ENCODE measurements around the gene ZNF598. TPM values are rescaled to one million over a fixed set of nuclear protein-coding genes. Genes with fewer than 3 reads are reported as not detected.
A peak's percentile ranks its signal among the peaks of the same experiment; 100 is the strongest.
"Not testable (repeated sequence)": the region's sequence is repeated elsewhere in the genome, so short reads cannot be mapped to it uniquely, and the experiment has no call there.

Gene ZNF598
- total and polyA plus RNA-seq, 12 donors = 9.5 to 25.3 (median 14.2) TPM

DNA sequence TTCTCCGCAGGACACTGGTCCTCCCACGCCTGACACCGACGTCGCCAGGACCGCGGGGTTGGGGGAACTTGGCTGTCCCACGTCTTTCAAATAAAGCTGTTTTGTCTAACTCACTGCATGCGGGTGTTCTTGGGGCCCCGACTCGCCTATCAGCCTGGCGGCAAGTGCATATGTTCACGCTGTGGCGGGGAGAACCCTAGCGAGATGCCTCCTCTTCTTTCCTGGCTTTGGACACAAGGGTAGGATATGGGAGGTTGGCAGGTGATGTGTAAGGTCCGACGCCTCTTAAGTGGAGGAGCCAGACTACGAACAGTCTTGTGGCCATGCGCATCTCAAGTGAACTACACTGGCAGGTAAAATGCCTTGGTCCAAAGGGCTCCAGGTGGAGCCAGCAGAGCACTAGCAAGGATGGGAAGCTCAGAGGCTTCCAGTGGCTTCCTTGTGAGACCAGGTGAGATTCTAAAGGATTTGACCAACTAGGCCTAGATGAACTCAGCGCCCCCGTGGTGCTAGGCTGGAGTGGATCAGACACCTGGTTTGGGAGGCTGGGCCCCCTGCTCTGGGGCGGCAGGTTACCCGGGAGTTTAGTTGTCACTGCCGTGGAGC, 44.1 kb downstream of the ZNF598 start:
- Histone ChIP-seq H3K4me1 (peaks cover 7 to 48% (median 33%) of the 10 kb centered on the region in 9 donors), H3K27ac (peak overlapping the region; percentile 80 to 100 (median 96)), H3K36me3 (peaks cover 0 to 34% (median 30%) of the 10 kb centered on the region in 9 donors), H3K27me3 (no peaks in the 10 kb centered on the region), H3K9me3 (no peaks in the 10 kb centered on the region), H3K4me3 (peak overlapping the region; percentile 55 to 100 (median 92))
- TF ChIP-seq, protein P1, sequence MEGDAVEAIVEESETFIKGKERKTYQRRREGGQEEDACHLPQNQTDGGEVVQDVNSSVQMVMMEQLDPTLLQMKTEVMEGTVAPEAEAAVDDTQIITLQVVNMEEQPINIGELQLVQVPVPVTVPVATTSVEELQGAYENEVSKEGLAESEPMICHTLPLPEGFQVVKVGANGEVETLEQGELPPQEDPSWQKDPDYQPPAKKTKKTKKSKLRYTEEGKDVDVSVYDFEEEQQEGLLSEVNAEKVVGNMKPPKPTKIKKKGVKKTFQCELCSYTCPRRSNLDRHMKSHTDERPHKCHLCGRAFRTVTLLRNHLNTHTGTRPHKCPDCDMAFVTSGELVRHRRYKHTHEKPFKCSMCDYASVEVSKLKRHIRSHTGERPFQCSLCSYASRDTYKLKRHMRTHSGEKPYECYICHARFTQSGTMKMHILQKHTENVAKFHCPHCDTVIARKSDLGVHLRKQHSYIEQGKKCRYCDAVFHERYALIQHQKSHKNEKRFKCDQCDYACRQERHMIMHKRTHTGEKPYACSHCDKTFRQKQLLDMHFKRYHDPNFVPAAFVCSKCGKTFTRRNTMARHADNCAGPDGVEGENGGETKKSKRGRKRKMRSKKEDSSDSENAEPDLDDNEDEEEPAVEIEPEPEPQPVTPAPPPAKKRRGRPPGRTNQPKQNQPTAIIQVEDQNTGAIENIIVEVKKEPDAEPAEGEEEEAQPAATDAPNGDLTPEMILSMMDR (IDR thresholded peaks at IDR 0.05) = no peak
- 23% methylated on average over 24 of the region's 24 CpGs for WGBS, 2 donors
- DNase-seq = no peak
- intact Hi-C loops (cut with DNase I) = no loop called here
- no peak for ATAC-seq

DNA sequence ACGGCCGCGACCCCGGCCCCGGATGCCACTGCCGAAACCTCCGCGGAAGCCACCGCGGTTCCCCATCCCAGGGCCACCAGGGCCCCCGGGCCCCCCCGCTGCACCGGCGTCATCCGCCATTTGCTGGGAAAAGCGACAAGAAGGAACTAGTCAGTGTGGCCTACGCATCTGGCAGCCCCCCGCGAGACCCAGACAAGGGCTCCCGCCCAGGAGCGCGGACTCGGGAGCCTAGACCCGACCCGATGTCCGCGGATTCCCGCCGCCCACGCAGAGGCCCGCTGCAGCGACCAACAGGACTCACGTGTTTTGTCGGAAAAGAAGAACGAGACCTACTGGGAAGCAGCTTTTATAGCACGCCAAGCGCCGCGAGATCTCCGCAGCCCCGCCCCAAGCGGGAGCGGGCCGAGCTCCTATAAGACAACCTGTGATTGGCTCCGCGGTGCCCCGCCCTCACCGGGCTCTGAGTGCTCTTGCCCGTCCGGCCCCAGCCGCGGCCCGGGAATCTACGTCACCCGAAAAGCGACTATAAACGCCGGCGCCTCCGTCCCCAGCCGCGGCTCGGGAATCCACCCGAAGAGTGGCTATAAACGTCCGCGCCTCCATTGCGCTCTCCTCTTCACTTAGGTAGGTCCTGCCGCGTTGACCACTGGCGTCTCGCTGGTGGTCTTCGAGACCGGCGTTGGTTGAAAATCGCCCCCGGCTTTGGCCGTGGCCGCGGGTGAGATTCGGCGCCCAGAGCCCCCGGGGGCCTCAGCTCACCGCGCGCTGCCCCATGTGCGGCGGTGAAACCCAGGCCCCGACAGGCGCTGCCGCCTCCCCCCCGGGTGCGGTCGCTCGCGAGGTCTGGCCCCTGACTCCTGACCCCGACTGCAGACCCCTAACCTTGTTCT, 44.9 kb downstream of the ZNF598 start, which contains the start of gene RPS2:
RPS2 (minus strand) TSS at position 321 of the 890 bp plus-strand sequence; CDS start at position 120, 201 bp downstream.
- Histone ChIP-seq H3K4me1 (peaks cover 10 to 51% (median 40%) of the 10 kb centered on the region in 9 donors), H3K4me3 (peak within 1 kb of the TSS; percentile 55 to 100 (median 92)), H3K36me3 (peaks cover 0 to 36% (median 30%) of the 10 kb centered on the region in 9 donors), H3K9me3 (no peaks in the 10 kb centered on the region), H3K27me3 (no peaks in the 10 kb centered on the region), H3K27ac (peak within 1 kb of the TSS; percentile 80 to 100 (median 96))
- DNase-seq (peak; percentile 98), ATAC-seq (peak; percentile 94 to 99 (median 98))
- TF ChIP-seq, protein P1 (IDR thresholded peaks at IDR 0.05) = peak in 4 of 9 donors; percentile 5 to 34 (median 9)
- intact Hi-C loops (cut with DNase I) = no loop called here
- 0 to 1% methylated on average over 88 to 97 of the region's 97 CpGs for WGBS, 2 donors

DNA sequence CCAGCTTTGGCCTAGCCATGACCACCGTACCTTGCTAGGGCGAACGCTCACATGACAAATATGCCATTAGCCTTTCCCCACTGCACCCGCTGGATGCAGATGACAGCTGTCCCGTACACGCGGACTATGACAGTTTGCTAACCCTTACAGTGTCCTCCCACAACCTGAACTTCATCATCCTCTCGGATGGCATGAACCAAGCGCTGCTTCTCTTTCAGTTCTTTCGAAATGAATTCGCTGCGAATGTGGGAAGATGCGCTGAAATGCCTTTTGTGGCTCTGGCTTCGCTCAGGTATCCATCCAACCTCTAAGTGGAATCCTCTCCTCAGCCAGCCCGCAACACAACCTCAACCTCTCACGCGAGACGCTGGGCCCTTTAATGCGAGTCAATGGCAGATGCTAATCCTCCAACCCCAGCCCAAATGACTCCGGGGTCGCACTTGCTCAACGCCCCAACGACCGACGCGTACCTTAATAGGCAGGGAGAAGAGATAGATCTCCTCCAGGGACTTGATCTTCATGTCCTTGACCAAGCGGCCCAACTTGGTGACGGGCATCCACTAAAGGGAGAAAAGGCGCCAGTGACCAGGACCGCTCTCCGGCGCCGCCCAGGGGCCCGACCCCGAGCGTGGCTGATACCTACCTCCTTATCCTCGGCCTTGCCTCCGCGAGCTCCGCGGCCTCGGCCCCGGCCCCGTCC, 45.7 kb downstream of the ZNF598 start:
- Histone ChIP-seq H3K27me3 (no peaks in the 10 kb centered on the region), H3K27ac (peak overlapping the region; percentile 80 to 100 (median 96)), H3K9me3 (no peaks in the 10 kb centered on the region), H3K4me3 (peak overlapping the region; percentile 55 to 100 (median 92)), H3K36me3 (peaks cover 0 to 36% (median 30%) of the 10 kb centered on the region in 9 donors), H3K4me1 (peaks cover 10 to 54% (median 41%) of the 10 kb centered on the region in 9 donors)
- DNase-seq (peak in 1 of 2 donors; percentile 60), ATAC-seq (peak; percentile 0 to 36 (median 18))
- TF ChIP-seq, protein P1 (IDR thresholded peaks at IDR 0.05) = peak in 5 of 9 donors; percentile 11 to 55 (median 42)
- intact Hi-C loops (cut with DNase I) = no loop called here
- 8 to 13% methylated on average over 44 of the region's 44 CpGs for WGBS, 2 donors

DNA sequence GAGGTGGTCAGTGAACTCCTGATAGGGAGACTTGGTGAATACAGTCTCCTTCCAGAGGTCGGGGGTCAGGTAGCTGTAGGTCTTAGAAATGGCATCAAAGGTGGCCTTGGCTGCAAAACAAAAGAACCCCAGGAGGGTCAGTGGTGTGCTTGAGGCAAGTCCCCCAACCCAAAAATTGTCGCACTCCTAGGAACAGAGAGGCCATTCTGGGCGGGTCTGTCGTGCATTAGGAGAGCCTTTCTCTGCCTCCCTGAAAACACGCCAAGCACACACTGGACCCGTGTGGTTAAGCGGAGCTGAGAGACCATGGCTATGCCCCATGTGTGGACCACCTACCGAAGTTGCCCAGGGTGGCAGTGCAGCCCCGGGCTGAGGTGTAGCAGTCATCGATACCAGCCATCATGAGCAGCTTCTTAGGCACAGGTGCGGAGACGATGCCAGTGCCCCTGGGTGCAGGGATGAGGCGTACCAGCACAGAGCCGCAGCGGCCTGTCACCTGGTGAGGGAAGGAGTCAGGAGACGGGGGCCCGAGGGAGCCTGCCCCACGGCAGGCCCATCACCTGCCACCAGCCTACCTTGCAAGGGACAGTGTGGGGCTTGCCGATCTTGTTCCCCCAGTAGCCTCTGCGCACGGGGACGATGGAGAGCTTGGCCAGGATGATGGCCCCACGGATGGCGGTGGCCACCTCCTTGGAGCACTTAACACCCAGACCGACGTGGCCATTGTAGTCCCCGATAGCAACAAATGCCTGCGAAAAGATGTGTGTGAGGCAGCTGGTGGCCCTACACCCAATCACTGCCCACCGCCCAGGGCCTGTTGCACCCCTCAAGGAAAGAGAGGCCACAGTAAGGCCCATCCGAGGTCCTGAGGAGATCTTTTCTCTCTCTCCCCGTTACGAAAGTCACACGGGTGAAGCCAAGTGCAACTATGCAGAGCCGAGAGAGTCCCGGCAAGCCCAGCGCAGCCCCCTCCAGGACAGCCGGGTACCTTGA, 47.2 kb downstream of the ZNF598 start:
- H3K27me3 ChIP-seq; DNase-seq; H3K9me3 ChIP-seq; intact Hi-C loops (cut with DNase I); ATAC-seq: not testable (repeated sequence)
- H3K36me3 ChIP-seq = peaks cover 0 to 36% (median 30%) of the 10 kb centered on the region in 9 donors
- peak overlapping the region in 1 of 10 donors; percentile 99 for H3K27ac ChIP-seq
- WGBS, 2 donors = 85 to 88% methylated on average over 35 to 37 of the region's 37 CpGs
- peaks cover 10 to 58% (median 44%) of the 10 kb centered on the region in 9 donors for H3K4me1 ChIP-seq
- H3K4me3 ChIP-seq = peak overlapping the region in 1 of 10 donors; percentile 90

All from heart right ventricle (tissue), 16 donors.